SJSA1 (cell line): ENCODE results near the gene UBAP2L. TPM values are rescaled to one million over a fixed set of nuclear protein-coding genes. Genes with fewer than 3 reads are reported as not detected.
"Not testable (repeated sequence)": the region's sequence is repeated elsewhere in the genome, so short reads cannot be mapped to it uniquely, and the experiment has no call there.

Source experiments
- DNase-seq, 2 experiments: peaks; one replicate each; pipeline ENCODE4 v3.0.0-alpha.2; 2015 to 2020; ENCODE audit warnings: low spot score in 2 of 2, low read depth in 1 of 2
- H3K27ac ChIP-seq: fragments of 250-450 bp; sonication (Bioruptor Pico); 2 replicates; pipeline ENCODE4 v1.5.1; 2020; ENCODE audit warnings: mild to moderate bottlenecking, moderate library complexity
- H3K27me3 ChIP-seq: fragments of 250-450 bp; sonication (Bioruptor Pico); replicated peaks from 2 replicates; pipeline ENCODE4 v1.5.1; 2020; ENCODE audit warnings: mild to moderate bottlenecking, moderate library complexity
- H3K36me3 ChIP-seq: fragments of 250-450 bp; sonication (Bioruptor Pico); 2 replicates; pipeline ENCODE4 v1.5.1; 2020; ENCODE audit warnings: mild to moderate bottlenecking
- H3K4me1 ChIP-seq: fragments of 250-450 bp; sonication (Bioruptor Pico); replicated peaks from 2 replicates; pipeline ENCODE4 v1.6.1; 2021; ENCODE audit warnings: mild to moderate bottlenecking
- H3K4me3 ChIP-seq: fragments of 250-450 bp; sonication (Bioruptor Pico); 2 replicates; pipeline ENCODE4 v1.5.1; 2020; ENCODE audit warnings: mild to moderate bottlenecking
- H3K9me3 ChIP-seq: fragments of 250-450 bp; sonication (Bioruptor Pico); replicated peaks from 2 replicates; pipeline ENCODE4 v1.5.1; 2020; ENCODE audit warnings: mild to moderate bottlenecking
- total RNA-seq: library from RNA; depleted of rRNA; stranded (reverse); fragments of >200 nt; shearing (Covaris generic); gene quantifications from 2 replicates; pipeline ENCODE4 v1.2.3, GENCODE V29; 2014

The UBAP2L gene
- total RNA-seq, 1 experiment from 2014 or later: 92.1 TPM

- DNase-seq: no peak
- Histone ChIP-seq H3K9me3 (no peaks in the 10 kb centered on the region), H3K27ac (no peak overlapping the region), H3K4me3 (no peak overlapping the region), H3K36me3 (peaks cover 10% of the 10 kb centered on the region; the same call in 1 of the 2 replicates), H3K27me3 (no peaks in the 10 kb centered on the region), H3K4me1 (peaks cover 23% of the 10 kb centered on the region)
These were observed 33.8 kb upstream of the UBAP2L start for GRCh38 chr1:154186852-154187501.

DNA sequence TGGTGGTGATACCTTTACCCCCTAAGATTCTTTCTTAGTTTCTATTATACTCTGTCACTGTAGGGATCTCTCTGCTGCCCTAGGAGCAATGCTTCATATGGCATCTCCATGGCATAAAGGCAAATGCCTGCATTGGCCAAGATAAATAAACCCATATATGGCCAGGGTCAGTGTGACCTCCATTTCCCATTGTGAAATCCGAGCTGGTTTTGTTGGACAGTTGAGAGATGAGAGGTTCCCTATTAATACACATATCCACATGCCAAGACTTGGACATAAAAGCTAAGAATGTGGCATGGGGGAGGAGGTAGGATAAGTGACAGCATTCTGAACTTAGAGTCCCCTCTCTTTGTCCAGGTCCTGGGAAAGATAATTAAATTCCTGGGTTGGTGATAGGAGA, 30.2 kb upstream of the UBAP2L start:
- H3K4me1 ChIP-seq: peaks cover 27% of the 10 kb centered on the region
- no peak overlapping the region for H3K4me3 ChIP-seq
- no peaks in the 10 kb centered on the region for H3K36me3 ChIP-seq
- DNase-seq: no peak
- no peaks in the 10 kb centered on the region for H3K9me3 ChIP-seq
- H3K27me3 ChIP-seq: no peaks in the 10 kb centered on the region
- H3K27ac ChIP-seq: no peak overlapping the region

DNA sequence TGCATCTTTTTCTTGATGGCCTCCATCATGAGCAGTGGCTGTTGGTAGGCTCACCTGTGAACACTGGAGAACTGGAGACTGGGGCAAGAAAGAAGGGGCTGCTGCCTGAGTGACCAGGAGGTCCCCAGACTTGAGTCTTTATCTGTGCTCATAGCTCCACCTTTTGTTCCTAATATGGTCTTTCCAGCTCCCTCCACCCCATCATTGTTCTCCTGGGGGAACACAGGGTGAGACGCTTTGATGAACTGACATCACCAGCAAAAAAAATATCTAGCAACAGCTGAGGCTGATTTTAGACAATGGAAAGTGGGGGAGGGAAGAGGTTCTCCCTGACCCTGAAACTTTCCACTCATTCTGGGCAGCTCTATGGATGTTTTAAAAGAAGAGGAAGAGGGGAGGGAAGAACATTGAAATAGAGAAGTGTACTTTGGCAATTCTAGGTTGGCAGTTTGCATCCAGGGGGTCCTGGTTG, 28.7 kb upstream of the UBAP2L start, which contains the start of gene TPM3:
TPM3 (minus strand) TSS at position 111 of the 472 bp plus-strand sequence; CDS start at position 29, 82 bp downstream.
- DNase-seq: peak; percentile 55 to 71
- Histone ChIP-seq H3K9me3 (no peaks in the 10 kb centered on the region), H3K36me3 (no peaks in the 10 kb centered on the region), H3K4me1 (peaks cover 27% of the 10 kb centered on the region), H3K27ac (no peak within 1 kb of the TSS), H3K4me3 (no peak within 1 kb of the TSS), H3K27me3 (no peaks in the 10 kb centered on the region)

- no peak for DNase-seq
- H3K9me3 ChIP-seq: no peaks in the 10 kb centered on the region
- peaks cover 27% of the 10 kb centered on the region for H3K4me1 ChIP-seq
- no peak overlapping the region for H3K4me3 ChIP-seq
- H3K27me3 ChIP-seq: no peaks in the 10 kb centered on the region
- H3K27ac ChIP-seq: no peak overlapping the region
- H3K36me3 ChIP-seq: no peaks in the 10 kb centered on the region
These were observed 28.3 kb upstream of the UBAP2L start for GRCh38 chr1:154192476-154192875.

DNA sequence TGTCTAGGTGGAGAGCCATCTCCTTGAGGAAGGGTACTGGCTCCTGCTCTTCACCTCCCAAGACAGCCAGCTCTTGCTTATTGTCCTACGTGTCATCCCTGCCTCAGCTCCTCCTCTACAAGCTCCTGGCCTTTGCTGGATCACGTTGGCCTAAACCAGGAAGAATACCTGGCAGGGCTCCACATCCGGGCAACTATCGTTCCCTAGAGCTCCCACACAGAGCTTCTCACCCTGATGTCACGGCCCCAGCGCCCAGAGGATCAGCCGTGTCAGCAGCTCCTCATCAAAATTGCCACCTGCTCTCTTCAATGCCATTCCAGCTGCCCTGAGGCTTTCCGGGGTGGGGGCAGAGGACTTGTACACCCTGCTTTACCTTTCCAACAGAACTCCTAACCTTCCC, 26.9 kb upstream of the UBAP2L start:
- no peak for DNase-seq
- H3K27me3 ChIP-seq: no peaks in the 10 kb centered on the region
- peaks cover 29% of the 10 kb centered on the region for H3K4me1 ChIP-seq
- no peaks in the 10 kb centered on the region for H3K36me3 ChIP-seq
- no peaks in the 10 kb centered on the region for H3K9me3 ChIP-seq
- H3K4me3 ChIP-seq: no peak overlapping the region
- no peak overlapping the region for H3K27ac ChIP-seq

- Histone ChIP-seq H3K4me1 (peaks cover 10% of the 10 kb centered on the region), H3K27ac (no peak overlapping the region), H3K9me3 (no peaks in the 10 kb centered on the region), H3K36me3 (no peaks in the 10 kb centered on the region), H3K4me3 (no peak overlapping the region), H3K27me3 (no peaks in the 10 kb centered on the region)
- DNase-seq: peak; percentile 55 to 70
These were observed 21.8 kb upstream of the UBAP2L start for GRCh38 chr1:154198756-154199562.

- Histone ChIP-seq H3K4me3 (no peak overlapping the region), H3K27ac (no peak overlapping the region), H3K9me3 (no peaks in the 10 kb centered on the region), H3K4me1 (peaks cover 10% of the 10 kb centered on the region), H3K36me3 (no peaks in the 10 kb centered on the region), H3K27me3 (no peaks in the 10 kb centered on the region)
- DNase-seq: no peak
These were observed 21.2 kb upstream of the UBAP2L start for GRCh38 chr1:154199563-154199879.

DNA sequence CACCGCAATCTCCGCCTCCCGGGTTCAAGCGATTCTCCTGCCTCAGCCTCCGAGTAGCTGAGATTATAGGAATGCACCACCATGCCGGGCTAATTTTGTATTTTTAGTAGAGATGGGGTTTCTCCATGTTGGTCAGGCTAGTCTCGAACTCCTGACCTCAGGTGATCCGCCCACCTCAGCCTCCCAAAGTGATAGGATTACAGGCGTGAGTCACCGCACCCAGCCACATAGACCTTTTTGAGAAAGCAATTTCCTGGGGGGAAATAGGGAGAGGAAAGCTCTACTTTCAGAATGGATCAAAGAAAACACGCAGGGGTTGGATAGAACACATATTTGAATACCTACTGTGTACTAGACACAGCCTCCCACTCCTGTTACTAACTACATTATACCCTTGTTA, 15.0 kb upstream of the UBAP2L start:
- H3K9me3 ChIP-seq, H3K27me3 ChIP-seq, DNase-seq, H3K27ac ChIP-seq, H3K4me3 ChIP-seq, H3K4me1 ChIP-seq: not testable (repeated sequence)
- peaks cover 50% of the 10 kb centered on the region for H3K36me3 ChIP-seq

DNA sequence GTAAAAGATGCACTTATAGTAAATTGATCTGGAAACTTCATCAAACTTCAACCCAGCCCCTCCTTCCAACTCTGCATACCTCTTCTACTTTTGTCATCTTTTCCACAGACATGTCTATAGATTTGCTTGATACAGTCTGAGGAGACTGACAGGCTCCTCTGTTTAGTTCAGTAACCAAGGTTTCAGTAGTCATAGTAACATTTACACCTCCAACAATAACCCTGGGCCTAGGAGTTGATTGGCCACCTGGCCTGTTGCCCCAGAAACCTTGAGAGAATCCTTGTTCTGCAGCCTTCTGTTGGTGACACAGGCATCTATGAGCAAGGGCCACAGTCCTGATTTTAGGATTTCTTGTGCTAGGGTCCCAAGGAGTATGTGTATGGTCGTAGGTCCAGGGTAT, 14.6 kb upstream of the UBAP2L start, which contains the start of gene CFAP141:
CFAP141 (minus strand) TSS at position 138 of the 400 bp plus-strand sequence; CDS start at position 112, 26 bp downstream.
- Histone ChIP-seq H3K27me3 (no peaks in the 10 kb centered on the region), H3K36me3 (peaks cover 51% of the 10 kb centered on the region), H3K9me3 (no peaks in the 10 kb centered on the region), H3K27ac (no peak within 1 kb of the TSS), H3K4me1 (no peaks in the 10 kb centered on the region), H3K4me3 (no peak within 1 kb of the TSS)
- no peak for DNase-seq

- no peaks in the 10 kb centered on the region for H3K27me3 ChIP-seq
- DNase-seq: no peak
- H3K9me3 ChIP-seq: no peaks in the 10 kb centered on the region
- H3K4me1 ChIP-seq: no peaks in the 10 kb centered on the region
- no peak overlapping the region for H3K27ac ChIP-seq
- H3K36me3 ChIP-seq: peaks cover 61% of the 10 kb centered on the region
- H3K4me3 ChIP-seq: no peak overlapping the region
These were observed 13.5 kb upstream of the UBAP2L start for GRCh38 chr1:154207262-154207661.

DNA sequence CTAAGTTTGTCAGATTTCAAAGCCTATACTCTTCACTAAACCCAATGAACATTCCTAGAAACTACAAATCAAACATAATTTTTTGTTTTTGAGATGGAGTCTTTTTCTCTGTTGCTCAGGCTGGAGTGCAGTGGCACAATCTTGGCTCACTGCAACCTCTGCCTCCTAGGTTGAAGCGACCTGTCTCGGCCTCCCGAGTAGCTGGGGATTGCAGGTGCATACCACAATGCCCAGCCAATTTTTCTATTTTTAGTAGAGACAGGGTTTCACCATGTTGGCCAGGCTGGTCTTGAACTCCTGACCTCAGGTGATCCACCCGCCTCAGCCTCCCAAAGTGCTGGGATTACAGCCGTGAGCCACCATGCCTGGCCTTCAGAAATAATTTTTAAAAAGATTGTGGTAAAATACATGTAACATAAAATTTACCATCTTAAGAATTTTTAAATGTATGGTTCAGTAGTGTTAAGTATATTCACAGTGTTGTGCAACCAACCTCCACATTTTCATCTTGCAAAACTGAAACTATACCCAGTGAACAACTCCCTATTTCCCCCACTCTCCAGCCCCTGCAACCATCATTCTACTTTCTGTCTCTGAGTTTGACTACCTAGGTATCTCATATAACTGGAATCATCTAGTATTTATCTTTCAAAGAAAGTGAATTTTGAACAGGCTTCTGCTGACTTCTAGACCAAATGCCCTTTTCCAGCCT, 11.9 kb upstream of the UBAP2L start:
- H3K4me1 ChIP-seq: peaks cover 9% of the 10 kb centered on the region
- H3K27me3 ChIP-seq: no peaks in the 10 kb centered on the region
- no peak for DNase-seq
- peaks cover 77% of the 10 kb centered on the region for H3K36me3 ChIP-seq
- no peak overlapping the region for H3K4me3 ChIP-seq
- H3K9me3 ChIP-seq: no peaks in the 10 kb centered on the region
- no peak overlapping the region for H3K27ac ChIP-seq

DNA sequence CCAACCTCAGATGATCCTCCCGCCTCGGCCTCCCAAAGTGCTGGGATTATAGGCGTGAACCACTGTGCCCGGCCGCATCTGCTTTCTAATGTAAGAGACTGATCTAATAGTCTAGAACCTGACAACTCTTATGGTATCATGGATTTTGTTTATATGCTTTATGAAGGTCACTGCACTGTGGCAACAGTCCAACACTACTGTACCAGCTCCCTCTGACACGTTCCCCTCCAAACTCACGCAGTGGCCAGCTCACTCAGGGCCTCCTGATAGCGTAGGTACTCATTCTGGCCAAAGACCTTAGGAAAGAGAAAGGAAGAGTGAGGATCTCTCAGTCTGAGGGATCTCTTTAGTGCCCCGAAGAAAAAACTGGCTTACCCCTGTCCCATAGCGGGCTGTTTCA, 8.7 kb upstream of the UBAP2L start:
- peaks cover 85% of the 10 kb centered on the region for H3K36me3 ChIP-seq
- H3K4me1 ChIP-seq: peaks cover 11% of the 10 kb centered on the region
- H3K9me3 ChIP-seq: no peaks in the 10 kb centered on the region

DNA sequence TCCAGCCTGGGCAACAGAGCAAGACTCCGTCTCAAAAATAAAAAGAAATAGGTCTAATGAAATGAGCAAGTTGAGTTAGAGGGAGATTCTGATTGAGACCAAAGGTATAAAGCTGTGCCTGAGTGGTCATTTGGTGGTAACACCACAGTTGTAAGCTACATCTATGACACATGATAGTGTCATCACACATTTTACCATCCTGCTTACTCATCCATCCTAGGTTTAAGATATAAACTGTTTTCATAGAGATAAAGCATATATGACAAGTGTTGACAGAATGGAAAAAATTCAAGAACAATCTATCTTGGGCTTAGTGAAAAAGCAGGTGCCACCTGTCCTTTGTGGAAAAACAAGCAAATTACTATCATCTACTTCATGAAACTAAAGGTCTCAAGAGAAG, 7.5 kb upstream of the UBAP2L start:
- H3K36me3 ChIP-seq: peaks cover 87% of the 10 kb centered on the region
- no peak overlapping the region for H3K27ac ChIP-seq
- DNase-seq: no peak

More for the DNA sequence above, 8.7 kb upstream of the UBAP2L start:
- no peak overlapping the region for H3K4me3 ChIP-seq
- H3K27me3 ChIP-seq: no peaks in the 10 kb centered on the region
- H3K27ac ChIP-seq: no peak overlapping the region
- no peak for DNase-seq

GRCh38 chr1:154218545-154218944, 2.2 kb upstream of the UBAP2L start:
- Histone ChIP-seq H3K36me3 (peaks cover 66% of the 10 kb centered on the region), H3K27me3 (no peaks in the 10 kb centered on the region), H3K9me3 (no peaks in the 10 kb centered on the region), H3K4me1 (peaks cover 26% of the 10 kb centered on the region), H3K4me3 (no peak overlapping the region), H3K27ac (no peak overlapping the region)
- DNase-seq: no peak

More for the DNA sequence above, 7.5 kb upstream of the UBAP2L start:
- Histone ChIP-seq H3K4me1 (peaks cover 11% of the 10 kb centered on the region), H3K27me3 (no peaks in the 10 kb centered on the region), H3K9me3 (no peaks in the 10 kb centered on the region), H3K4me3 (no peak overlapping the region)
